EH (cell line): ENCODE results near the gene FOXG1.

ENCODE experiments used
- DNase-seq: peaks from one replicate; pipeline ENCODE4 v3.0.0-alpha.2; 2015; ENCODE audit warnings: low read depth

Gene FOXG1

GRCh38 chr14:28777471-28778137 is 11.0 kb downstream of the FOXG1 start:
- no peak for DNase-seq

GRCh38 chr14:28778138-28779117 is 11.8 kb downstream of the FOXG1 start:
- DNase-seq: no peak

GRCh38 chr14:28779456-28779855 is 12.9 kb downstream of the FOXG1 start:
- DNase-seq: no peak

GRCh38 chr14:28780843-28781820 is 14.5 kb downstream of the FOXG1 start:
- no peak for DNase-seq

- DNase-seq: no peak
Observed at GRCh38 chr14:28782301-28782700, 15.7 kb downstream of the FOXG1 start.

- DNase-seq: no peak
Observed at GRCh38 chr14:28783664-28784063, 17.1 kb downstream of the FOXG1 start.

- DNase-seq: no peak
Observed at GRCh38 chr14:28784096-28785048, 17.8 kb downstream of the FOXG1 start.

GRCh38 chr14:28785096-28785952 is 18.7 kb downstream of the FOXG1 start:
- peak; percentile 4 for DNase-seq

- DNase-seq: no peak
Observed at GRCh38 chr14:28807518-28807917, 40.9 kb downstream of the FOXG1 start.

GRCh38 chr14:28813810-28814209 is 47.2 kb downstream of the FOXG1 start:
- DNase-seq: peak; percentile 31
